ENCODE results near the gene LRCH4.
"Not testable (repeated sequence)": the region's sequence is repeated elsewhere in the genome, so short reads cannot be mapped to it uniquely, and the experiment has no call there.

The LRCH4 gene

DNA sequence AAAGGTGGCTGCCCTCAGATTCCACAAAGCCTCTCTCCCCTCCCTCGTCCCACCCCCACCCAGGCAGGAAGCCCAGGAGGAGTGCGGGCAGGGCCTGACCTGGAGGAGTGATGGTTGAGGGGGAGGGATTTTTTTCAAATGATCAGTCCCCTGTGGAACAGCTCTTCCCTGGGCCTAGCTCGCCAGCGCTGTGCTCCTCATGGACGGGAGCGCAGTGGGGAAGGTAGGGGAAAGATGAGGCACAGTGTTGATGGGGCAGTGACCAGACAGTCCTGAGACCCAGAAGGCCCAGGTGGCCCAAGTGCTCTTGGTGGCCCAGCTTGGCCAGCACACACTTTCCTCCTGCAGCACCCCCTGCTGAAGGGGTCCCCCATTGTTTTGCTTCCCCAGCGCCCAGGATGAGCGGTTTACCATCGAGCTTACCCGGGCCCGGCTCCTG is 20.8 kb downstream of the LRCH4 start:
- no peak for DNase-seq

DNA sequence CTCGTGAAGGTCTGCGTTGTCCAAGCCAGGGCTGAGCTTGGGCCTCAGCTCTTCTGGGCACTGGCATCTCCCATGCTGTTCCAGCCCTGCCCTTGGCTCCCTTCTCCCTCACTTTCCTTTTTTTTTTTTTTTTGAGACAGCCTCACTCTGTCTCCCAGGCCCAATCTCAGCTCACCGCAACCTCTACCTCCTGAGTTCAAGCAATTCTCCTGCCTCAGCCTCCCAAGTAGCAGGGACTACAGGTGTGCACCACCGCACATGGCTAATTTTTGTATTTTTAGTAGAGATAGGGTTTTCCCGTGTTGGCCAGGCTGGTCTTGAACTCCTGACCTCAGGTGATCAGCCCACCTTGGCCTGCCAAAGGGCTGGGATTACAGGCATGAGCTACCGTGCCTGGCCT is 21.5 kb downstream of the LRCH4 start:
- not testable (repeated sequence) for DNase-seq

- peak; percentile 85 to 86 for DNase-seq
Observed at GRCh38 chr7:100563809-100564400, 22.0 kb downstream of the LRCH4 start.

GRCh38 chr7:100563100-100563564 is 22.8 kb downstream of the LRCH4 start:
- DNase-seq, result no peak

- DNase-seq, result no peak
Observed at GRCh38 chr7:100562195-100563099, 23.5 kb downstream of the LRCH4 start.

- DNase-seq, result no peak
Observed at GRCh38 chr7:100561491-100562194, 24.3 kb downstream of the LRCH4 start.

- DNase-seq, result no peak
Observed at GRCh38 chr7:100559127-100559526, 26.8 kb downstream of the LRCH4 start.

GRCh38 chr7:100556541-100556940 is 29.4 kb downstream of the LRCH4 start:
- no peak for DNase-seq

- DNase-seq, result no peak
Observed at GRCh38 chr7:100555701-100556100, 30.2 kb downstream of the LRCH4 start.

GRCh38 chr7:100553032-100553431 is 32.9 kb downstream of the LRCH4 start:
- DNase-seq, result no peak

DNA sequence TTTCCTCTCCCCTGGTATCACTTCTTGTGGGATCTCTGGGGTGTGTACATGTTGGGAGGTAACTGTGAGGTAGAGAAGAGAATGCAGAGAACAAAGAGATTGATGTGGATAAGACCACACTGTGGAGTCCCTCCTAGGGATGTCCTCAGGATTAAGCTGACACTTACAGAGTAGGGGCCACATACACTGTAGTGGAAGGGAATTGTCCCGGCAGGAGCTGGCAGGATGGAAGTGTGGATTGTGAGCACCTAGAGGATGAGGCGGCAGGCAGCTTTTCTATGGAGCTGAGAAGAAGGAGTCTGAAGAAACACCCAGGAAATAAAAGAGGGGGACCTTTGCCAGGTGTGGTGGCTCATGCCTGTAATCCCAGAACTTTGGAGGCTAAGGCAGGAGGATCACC is 33.4 kb downstream of the LRCH4 start:
- DNase-seq, result no peak

DNA sequence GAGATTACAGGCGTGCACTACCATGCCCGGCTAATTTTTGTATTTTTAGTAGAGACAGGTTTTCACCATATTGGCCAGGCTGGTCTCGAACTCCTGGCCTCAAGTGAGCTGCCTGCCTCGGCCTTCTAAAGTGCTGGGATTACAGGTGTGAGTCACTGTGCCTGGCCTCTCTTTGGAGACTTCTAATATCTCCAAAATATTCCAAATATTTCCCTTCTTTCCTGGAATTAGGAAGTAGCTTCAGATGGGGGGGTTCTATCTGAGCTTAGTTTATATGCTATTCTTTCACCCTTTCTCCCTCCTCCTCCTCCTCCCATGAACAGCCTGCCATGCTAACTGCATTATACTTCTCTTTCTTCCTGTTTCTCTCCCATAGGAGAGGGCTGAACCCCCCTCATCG is 37.5 kb downstream of the LRCH4 start:
- DNase-seq, result not testable (repeated sequence)

- DNase-seq, result no peak
Observed at GRCh38 chr7:100547872-100548271, 38.1 kb downstream of the LRCH4 start.

GRCh38 chr7:100546926-100547800 is 38.8 kb downstream of the LRCH4 start:
- DNase-seq, result no peak

DNA sequence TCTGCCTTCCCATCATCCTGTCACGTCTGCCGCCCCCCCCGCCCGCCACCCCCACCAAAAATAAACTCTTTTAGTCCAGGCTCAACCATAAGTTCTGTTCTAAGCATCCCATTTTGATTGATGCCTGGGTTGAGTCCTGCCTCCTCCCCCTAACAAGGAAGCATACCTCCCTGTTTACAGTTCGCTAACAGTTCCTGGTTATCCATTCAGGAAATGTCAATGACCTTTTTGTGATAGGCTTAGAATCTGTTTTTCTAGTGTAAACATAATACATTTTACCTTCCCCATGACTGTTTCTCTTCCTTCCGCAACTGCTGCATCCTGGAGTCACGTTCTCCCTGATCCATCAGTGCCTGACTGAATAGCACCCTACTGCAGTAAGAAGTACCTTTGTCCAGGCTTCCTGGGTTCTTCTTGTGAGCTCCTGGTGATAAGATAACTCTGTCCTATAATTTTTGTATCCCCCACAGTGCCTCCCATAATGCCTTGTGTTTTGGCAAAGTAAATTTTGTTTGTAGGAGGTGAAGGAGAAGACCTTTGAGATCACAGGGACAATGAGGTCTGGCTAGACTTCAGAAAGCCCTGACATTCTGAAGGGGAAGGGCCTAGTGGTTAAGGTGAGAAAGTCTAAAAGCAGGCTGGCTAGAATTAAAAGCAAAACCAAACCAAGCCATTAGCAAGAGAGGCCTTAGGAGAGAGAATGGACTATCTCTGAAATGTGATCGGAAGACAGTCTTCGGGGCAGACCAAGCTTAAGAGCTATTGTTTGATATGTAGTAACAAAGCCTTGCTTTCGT is 39.6 kb downstream of the LRCH4 start:
- no peak for DNase-seq

- DNase-seq, result peak; percentile 53 to 54
Observed at GRCh38 chr7:100545360-100546128, 40.4 kb downstream of the LRCH4 start.

DNA sequence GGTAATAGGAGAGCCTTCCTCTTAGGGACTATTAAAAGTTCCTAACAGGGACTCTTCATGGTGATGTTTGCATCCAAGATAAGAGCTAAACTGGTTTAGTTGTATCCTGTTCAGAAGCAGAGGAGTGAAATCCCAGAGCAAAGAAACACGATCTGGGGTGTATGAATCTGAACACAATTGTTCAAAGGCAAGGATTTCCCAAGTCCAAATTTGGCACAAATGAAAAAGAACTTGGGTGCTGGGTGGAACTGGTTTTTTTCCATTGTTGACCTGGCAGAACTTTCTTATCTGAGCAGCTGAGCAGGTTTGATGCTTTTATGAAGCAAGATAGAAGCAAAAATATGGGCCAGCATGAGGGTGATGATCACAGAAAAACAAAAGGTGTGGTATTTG is 41.0 kb downstream of the LRCH4 start:
- no peak for DNase-seq

DNA sequence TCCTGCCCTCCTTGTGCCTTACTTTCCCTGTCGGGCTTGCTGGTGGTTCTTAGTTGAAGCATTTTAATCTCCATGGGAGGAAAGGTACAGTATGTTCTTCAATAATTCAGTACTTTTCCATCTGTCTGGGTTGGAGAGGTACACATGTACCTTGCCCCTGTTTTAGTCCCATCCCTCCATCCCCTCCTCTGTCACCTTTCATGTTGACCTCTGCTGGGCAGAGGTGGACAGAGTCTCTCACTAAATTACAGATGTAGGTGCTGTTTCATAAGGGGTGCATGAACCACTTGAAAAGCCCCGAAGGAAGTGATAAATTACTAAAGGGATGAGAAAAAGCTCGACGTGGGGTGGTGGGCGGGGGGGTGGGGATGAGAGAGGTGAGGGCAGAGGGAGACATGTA is 41.5 kb downstream of the LRCH4 start:
- no peak for DNase-seq

DNA sequence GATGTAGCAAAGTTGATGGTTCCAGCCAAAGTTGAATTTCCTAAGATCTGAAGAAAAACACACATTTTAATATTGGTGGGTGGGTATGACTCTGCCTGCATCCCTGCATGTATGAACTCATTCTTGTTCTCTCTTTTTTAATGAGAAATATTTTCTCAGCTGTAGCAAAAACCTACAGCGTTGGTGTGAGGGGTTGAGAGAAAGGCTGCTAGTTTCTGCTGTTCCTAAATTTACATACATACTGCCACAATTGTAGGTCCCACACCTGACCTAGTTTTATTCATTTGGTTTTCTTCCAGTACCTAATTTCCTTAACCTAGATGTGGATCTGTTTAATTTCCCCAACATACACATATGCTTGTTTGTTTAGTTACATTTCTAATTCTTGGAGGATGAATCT is 42.3 kb downstream of the LRCH4 start:
- DNase-seq, result no peak

DNA sequence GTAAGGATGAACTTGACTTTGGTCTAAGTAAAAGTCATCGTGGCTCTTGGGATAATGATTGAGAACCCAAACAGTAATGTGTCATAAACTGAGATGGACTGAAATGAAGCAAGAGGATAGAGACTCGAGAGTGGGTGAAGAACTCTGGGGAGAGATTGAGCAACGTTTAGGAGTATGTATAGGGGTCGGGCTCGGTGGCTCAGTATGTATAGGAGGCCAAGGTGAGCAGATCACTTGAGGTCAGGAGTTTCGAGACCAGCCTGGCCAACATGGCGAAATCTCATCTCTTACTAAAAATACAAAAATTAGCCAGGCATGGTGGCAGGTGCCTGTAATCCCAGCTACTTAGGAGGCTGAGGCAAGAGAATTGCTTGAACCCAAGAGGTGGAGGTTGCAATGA is 44.6 kb downstream of the LRCH4 start:
- not testable (repeated sequence) for DNase-seq

Data from stimulated activated CD4-positive, alpha-beta T cell treated with anti-CD3 and anti-CD28 coated beads, Interleukin-2, amount 100 ng/mL, for 48 hours (primary cell).